Stimulated activated CD4-positive, alpha-beta T cell treated with anti-CD3 and anti-CD28 coated beads, Interleukin-2, amount 100 ng/mL, for 4 hours (primary cell): ENCODE data around the gene MAPK4.

ENCODE experiments used
- DNase-seq: peaks from one replicate; pipeline ENCODE4 v3.0.0-alpha.2; 2020; ENCODE audit warnings: low read depth

MAPK4 gene

DNA sequence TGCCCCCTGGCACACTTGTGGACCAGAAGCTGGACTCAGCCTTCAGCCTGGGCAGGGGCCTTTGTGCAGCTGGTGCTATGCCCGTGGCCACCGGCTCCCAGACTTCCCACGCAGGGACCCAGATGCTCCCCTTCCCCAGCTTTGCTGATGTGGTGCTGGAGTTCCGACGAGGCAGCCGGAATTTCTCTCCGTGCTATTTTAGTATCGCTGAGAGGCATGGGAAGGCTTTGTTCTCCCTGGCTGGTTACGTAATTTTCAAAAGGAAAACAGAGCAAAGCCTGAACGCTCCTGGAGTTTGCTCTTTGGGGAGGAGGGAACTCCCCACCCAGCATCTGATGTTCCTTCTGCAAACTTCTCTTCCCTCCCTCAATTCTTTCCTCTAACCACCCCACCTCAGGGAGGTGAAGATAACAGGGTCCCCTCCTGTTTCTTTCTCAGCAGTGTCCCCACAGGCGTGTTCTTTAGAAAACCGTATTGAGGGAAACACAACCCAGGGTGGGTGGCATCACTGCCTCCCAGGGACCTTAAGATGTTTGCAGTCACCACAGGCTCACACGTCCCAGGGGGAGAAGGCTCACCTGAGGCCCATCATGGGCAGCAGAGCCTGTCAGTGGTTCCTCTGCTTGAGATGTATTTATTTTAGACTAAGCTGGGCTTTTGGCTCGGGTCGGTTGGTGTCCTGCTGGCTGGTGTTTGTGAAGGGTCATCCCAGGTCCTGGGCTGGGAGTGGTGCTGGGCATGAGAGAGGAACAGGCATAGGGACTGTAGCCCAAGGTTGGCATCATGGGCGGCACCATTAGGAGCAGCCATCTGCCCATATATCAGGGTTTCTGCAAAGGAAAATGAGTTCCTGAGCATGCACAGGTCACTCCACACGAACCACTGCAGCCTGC is 95.0 kb downstream of the MAPK4 start:
- DNase-seq: no peak

DNA sequence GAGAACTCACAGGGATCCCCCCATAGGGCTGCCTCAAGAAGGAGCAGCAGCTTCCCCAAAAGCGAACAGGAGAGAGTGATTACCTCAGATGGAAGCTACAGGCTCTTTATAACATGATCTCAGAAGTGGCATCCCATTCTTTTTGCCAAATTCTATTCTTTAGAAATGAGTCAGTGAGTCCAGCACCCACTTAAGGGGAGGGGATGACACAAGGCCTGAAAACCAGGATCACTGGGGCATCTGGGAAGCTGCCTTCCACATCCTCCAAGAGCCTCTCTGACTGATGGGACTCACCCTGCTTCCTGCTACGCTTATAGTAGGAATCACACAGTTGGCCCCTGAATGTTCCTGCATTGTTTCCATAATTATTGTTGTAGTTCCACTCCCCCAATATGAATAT is 96.5 kb downstream of the MAPK4 start:
- no peak for DNase-seq

DNA sequence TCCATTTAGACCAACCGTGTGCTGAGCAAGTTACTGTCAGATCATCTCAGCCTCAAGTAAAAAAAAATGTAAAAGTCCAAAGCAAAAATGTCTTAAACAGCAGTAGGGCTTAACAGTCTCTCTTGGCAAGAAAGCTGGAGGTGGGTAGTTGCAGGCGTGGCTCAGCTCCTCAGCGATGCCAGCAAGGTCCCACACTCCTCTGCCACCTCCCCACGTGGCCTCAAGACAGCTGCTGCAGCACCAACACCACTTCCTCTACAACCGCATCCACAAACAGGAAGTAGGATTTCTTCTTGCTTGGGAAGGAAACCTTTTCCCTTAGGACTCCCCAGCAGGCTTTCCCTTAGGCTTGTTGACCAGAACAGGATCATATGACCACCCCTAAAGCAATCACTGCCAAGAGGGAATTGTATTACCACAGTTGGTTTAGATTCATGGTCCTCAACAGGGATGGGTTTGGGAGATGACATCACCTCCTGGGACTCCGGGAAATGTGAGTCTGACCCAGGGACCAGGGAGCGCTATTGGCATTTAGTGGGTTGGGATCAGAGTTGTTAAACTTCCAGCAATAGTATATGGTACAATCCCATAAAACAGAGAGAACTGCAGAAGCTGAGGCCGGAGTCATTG is 97.1 kb downstream of the MAPK4 start:
- no peak for DNase-seq

DNA sequence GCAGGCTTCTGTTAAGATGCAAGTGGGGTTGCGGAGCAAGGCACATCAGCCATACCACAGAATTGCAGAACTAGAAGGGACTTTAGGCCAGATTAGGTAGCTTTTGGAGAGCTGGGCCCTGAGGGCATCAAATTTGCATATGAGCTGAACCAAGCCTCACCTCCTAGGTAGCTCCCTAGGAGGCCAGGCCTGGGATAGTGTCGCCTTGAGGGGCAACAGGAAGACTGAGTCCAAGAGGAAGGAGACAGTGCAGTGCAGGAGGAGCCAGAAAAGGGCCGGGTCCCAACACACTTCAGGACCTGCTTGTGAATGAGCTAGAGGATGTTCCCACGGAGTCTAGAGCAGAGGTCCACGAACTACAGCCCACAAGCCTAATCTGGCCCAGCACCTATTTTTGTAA is 98.7 kb downstream of the MAPK4 start:
- no peak for DNase-seq

DNA sequence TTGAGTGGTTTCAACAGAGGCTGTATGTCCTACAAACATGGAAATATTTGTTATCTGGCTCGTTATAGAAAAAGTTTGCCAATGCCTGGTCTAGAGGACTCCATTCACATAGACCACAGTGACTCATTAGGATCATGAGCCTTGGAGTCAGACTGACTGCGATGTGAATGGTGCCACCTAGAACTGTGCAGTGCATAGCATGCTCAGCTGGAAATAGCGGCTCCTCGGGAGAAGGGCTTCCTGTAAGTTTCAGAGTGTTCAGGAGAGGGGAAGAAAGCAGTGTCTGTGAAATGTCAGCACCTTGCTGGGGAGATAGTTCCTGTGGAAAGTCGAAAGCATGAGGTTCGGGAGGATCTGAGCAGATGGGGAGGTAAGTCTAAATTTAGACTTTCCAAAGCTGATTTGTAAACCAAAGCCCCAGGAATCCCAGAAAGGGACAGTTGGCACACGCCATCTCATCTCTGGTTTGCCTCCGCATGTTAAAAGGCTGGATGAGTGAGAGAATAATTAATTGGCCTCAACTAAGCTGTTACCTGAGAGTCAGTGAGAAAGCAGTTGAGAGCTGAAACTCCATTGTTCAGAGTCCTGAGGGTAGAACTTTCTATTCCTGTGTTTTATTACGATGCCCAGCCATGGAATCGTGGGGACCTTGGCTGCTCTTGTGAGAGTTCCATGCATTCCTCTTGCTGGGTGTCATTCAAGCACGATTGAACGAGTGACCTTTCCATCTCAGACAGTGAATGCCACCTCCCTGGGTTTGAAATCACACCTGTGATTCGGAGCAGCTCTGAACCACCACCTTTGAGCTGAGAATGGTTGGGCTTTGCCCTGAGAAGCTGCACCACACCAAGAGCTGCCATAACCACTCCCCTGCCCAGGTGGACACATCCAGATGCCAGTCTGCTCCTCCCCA is 99.5 kb downstream of the MAPK4 start:
- DNase-seq: no peak

DNA sequence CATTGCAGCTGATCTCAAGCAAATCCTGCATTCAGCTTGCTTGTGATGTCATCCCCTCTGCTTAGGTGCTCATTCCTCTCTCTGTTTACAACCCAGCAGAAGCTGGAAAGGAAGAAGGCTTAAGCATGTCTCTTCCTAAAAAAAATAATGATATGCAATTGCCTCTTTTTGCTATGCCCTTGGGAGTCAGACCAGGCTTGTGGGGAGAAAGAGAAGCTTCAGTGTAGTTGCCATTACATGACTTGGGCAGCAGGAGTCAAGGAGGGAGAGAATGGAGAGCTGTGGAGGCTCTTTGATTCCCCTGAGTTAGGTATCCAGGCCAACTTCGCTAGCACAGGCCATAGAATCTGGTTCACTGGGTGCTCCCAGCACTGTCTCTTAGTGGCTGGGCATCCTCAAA is 101.1 kb downstream of the MAPK4 start:
- DNase-seq: no peak

DNA sequence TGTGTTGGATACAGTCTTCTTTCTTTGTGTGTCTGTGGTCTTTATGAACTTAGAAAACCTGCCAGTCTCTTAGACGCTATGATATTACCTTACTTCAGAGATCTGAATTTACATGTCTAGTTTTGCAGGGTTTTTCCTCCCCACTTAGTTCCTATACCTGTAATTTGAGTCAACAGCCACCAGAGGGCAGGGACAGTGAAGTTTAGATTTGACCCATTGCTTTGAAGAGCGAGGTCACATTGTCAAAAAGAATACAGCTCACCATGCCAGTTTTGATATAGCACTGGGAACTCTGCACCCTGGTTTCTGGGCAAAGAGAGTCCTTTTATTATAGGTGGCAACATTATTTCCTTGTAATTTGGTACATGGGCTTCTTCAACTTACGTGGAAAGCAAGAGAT is 102.3 kb downstream of the MAPK4 start:
- no peak for DNase-seq

DNA sequence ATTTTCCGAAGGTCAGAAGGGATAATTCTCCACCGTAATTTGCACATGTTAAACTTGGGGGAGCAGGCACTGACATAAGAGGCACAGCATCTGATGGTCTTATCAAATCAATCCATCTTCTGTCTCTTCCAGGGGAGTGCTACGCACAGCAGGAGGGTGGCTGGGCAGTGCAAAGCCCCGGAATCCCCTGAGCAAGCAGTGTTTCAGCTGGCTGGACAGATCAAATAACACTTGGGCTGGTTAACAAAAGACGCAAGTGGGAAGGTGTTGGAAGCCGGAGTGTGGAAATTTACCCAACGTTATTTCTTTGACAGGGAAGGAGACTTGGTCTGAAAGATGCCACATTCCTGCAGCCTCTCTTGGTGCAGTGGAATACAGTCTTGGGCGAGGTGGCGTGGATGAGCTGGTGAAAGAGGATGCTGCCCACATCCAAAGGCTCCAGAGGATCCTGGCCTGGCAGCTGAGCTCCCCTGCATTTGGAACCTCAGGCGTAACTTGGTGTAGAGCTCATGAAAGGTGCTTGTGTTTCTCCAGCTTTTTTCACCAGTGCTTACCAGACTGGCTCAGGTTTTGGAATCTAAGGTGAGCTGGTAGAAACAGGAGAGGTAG is 103.0 kb downstream of the MAPK4 start:
- DNase-seq: no peak

DNA sequence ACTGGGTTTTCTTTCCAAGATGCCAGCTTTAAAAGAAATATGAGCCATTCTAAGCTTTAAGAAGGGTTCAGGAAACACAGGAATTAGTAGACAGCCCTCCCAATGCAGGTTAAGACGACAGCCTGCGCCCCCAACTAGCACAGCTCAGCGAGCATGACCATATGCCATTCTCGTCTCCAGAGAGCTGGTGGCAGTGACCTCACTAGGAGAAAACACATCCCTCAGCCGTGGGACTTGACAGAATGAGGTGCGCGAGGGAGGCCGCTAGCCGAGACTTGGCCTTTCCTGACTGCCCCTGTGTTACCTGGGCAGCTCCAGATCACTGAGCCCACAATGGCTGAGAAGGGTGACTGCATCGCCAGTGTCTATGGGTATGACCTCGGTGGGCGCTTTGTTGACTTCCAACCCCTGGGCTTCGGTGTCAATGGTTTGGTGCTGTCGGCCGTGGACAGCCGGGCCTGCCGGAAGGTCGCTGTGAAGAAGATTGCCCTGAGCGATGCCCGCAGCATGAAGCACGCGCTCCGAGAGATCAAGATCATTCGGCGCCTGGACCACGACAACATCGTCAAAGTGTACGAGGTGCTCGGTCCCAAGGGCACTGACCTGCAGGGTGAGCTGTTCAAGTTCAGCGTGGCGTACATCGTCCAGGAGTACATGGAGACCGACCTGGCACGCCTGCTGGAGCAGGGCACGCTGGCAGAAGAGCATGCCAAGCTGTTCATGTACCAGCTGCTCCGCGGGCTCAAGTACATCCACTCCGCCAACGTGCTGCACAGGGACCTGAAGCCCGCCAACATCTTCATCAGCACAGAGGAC is 103.9 kb downstream of the MAPK4 start:
- no peak for DNase-seq

DNA sequence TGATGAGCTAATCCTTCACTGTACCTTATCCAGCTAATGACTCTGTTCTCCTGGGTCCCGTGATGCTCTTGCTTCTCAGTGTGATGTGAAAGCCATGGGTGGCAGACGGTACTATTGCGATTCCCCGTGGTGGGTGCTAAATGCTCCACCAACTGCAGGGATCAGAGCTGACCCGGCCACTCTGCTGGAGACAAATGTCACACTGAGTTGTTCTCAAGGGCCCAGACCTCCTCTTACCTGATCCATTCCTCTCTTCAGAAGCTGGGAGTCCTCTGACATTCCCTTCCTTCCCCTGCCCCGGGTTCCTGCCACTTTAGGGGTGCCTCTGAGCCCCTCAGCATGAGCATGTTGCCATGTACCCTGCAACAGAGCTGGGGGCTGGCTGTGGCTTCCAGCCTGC is 105.1 kb downstream of the MAPK4 start:
- DNase-seq: no peak

DNA sequence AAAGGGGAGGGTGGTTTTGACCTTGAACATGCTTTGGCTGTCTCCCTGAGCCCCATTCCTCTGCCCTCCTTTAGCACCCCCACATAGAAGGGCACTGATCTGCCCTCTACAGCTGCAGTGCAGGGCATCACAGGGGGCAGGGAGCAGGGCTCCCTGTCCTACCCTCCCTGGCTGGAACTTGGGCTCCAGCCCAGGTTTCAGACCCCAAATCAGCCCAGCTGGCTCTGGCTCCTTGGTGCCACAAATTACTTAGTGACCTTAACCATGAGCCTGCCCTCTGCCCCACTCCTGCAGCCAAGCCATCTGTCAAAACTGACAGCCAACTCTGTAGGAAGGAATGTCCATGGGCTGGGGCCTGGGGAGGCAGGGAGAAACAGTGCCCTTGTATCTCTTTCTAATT is 105.6 kb downstream of the MAPK4 start:
- DNase-seq: no peak

DNA sequence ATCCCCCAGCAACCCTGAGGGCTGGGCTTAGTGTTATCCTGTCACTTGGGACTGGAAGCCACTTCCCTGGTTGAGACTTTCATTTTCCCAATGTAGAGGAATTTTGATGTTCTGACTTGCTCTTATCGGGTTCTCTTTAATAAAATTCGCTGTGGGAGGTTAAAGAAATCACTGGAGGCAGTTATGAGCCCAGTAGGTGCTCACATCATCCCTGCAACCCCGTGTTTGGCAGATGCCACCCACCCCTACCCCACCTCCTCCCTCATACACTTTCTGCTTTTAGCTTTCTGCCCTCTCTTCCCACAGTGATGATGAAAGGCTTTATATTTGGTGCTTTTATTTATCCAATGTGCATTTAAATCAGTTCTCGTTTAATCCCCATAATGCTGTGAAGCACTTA is 106.6 kb downstream of the MAPK4 start:
- no peak for DNase-seq

DNA sequence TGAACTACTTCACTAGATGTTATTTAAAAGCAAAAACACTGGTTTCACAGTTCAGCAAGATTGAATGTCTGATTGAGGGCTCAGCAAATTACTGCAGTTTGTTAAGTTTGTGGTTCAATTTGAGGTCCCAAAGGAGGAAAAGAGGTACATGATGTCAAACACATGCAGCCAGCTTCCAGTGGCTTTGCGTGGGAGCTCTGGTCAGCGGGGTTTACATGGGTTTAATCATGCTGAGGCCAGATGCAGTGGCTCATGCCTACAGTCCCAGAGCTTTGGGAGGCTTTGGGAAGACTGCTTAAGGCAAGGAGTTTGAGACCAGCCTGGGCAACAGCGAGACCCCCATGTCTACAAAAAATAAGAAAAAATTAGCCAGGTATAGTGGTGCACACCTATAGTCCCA is 111.5 kb downstream of the MAPK4 start:
- no peak for DNase-seq

DNA sequence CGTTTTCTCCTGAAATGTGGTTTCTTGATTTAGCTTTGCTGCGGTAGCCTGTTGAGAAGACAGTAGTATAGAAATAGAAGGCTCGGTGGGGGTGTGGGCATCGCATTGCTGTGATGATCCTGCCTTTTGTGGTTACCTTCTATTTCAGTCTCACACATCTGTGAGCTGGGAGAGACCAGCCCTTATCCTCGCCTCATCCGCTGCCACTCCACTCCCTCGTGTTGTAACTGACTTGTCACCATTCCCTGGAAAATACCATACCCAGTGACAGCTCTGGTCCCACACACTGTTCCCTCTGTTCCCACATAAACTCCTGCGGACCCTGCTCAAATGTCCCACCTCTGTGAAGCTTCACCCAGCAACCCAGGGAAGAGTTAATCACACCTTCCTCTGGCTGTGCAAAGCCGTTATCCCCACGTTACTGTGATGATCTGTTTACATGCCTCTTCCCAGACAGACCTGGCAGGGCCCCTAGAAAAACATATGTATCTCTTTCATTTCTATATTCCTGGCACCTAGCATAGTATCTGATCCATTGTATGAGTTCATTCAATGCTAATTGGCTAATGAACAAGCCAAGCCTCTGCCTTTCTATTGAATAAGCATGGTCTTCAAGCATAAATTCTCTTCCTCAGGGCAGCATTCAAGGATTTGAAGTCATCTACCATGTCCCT is 114.6 kb downstream of the MAPK4 start:
- no peak for DNase-seq

DNA sequence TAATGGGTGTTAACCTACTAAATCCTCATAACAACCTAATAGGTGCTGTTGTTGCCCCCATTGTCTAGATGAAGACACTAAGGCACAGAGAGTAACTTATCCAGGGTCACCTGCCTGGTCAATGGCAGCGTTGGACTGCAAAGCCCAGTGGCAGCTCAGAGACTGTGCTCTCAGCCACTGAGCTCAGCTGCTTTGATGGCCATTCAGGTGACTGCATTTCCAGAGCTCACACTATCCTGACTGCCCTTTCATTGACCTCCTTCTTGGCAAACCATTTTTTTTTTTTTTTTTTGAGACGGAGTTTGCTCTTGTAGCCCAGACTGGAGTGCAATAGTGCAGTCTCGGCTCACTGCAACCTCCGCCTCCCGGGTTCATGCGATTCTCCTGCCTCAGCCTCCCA is 115.2 kb downstream of the MAPK4 start:
- no peak for DNase-seq

DNA sequence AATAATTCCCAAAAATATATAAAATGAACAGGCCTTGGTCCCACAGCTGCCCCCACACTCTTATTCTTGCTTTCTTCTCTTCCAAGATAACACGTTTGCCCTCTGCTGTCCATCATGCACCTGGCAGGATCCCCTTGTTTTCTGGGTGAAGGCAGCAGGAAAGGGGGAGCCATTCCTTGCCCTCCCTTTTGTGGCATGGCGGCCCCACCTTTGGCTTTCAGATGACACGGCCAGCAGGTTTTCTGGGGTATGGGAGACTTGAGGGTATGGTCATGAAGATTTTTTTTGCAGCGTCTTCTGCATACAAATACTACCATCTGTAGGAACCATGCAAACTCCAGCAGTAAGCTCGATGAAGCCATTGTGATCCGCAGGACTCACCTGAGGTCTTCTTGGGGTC is 118.8 kb downstream of the MAPK4 start:
- no peak for DNase-seq

DNA sequence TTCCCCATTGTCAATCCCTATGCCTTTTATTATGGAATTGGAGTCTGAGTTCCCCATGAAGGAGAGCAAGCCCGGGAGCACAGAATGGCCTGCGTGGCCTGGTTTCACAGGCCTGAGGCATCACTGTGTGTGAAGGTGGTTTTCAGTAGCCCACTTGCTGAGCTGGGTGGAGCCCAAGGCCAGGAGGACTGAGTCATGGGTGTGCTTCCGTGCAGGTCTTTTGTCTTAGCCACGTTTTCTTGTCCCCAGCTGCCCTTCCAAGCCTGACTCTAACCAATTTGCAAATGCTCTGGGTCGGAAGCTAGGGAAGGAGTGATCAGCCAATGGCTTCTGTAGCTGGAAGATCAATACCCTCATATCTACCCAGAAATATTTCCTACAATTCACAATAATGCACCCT is 119.2 kb downstream of the MAPK4 start:
- DNase-seq: no peak

DNA sequence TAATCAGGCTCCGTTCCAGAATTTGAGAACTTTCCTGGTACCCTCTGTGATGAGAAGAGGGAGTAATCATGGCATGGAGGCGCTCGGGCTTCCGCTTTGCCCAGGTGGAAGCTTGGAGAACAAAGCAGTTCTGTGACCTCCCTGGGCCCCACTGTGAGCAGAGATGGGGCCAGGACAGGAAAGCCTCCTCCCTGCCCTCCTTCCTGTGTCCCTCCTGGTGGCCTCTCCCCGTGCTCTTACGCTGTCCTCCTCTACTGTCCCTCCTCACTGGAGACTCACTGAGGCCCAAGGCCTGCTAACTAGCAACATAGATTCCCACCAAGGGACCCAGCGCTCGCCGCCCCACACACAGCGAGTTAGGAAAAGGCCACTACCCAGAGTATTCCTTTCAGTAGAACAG is 119.8 kb downstream of the MAPK4 start:
- DNase-seq: no peak

DNA sequence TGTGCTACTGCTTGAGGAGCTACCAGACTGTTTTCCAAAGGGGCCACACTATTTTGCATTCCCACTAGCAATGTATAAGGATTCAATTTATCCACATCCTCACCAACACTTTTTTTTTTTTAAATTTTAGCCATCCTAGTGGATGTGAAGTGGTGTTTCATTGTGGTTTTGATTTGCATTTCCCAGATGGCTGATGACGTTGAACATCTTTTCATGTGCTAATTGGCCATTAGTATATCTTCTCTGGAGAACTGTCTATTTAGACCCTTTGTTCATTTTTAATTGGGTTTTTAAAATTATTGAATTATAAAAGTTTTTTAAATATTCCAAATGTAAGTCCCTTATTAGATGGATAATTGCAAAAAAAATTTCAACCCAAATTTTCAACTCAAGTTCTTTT is 121.1 kb downstream of the MAPK4 start:
- no peak for DNase-seq

DNA sequence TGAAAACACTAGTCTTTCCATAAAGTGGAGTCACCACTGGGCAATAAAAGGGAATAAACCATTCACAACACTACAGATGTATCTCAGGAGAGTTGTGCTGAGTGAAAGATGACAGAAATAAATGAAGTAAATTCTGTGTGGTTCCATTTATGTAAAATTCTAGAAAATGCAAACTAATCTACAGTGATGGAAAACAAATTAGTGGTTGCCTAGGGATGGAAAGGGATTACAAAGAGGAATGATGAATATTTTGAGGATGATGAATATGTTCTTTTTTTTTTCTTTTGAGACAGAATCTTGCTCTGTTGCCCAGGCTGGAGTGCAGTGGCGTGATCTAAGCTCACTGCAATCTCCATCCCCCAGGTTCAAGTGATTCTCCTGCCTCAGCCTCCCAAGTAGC is 123.0 kb downstream of the MAPK4 start:
- no peak for DNase-seq

DNA sequence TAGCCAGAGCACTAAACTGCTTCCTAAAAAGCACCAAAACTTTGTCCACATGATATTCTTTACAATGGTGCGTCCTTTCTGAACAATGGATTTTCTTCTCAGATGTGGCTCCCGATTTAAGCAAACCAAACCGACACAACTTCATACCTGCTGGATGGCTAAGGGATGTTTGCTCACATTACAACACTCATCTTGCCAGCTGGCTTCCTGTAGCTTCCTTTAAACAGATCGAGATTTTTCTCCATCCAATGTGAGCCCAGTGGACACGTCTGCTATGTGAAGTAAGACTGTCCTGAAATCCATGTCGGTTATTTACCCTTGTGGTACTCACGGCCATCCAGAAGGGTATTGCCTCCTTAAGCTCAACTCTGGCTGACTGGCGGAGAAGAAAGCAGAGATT is 126.5 kb downstream of the MAPK4 start:
- no peak for DNase-seq
